DOHH2 (cell line): ENCODE data around the gene RAB27B.

Experiments used
- H3F3A ChIP-seq: fragments of 200-600 bp; sonication (generic), shearing (Covaris generic); 2 replicates; pipeline ENCODE4 v1.6.0; 2016; ENCODE audit warnings: antibody characterized with exemption, mild to moderate bottlenecking; ENCODE audit not compliant: control insufficient read depth, insufficient read depth
- H3K27ac ChIP-seq: fragments of 200-600 bp; sonication (generic); 2 replicates; pipeline ENCODE4 v1.5.1; 2014; ENCODE audit warnings: low read depth, mild to moderate bottlenecking, low read length, moderate library complexity
- H3K27me3 ChIP-seq: fragments of 200-600 bp; sonication (generic); 2 replicates; pipeline ENCODE4 v1.6.1; 2014; ENCODE audit warnings: mild to moderate bottlenecking, low read length, mixed read lengths; ENCODE audit not compliant: control insufficient read depth
- H3K36me3 ChIP-seq: fragments of 200-600 bp; sonication (generic); 2 replicates; pipeline ENCODE4 v1.6.1; 2014; ENCODE audit warnings: mild to moderate bottlenecking, low read length, moderate library complexity, mixed read lengths; ENCODE audit not compliant: control insufficient read depth
- H3K4me1 ChIP-seq: fragments of 200-600 bp; sonication (generic); 2 replicates; pipeline ENCODE4 v1.6.1; 2014; ENCODE audit warnings: mild to moderate bottlenecking, low read length, mixed read lengths; ENCODE audit not compliant: control insufficient read depth
- H3K4me2 ChIP-seq: fragments of 200-600 bp; sonication (generic); 2 replicates; pipeline ENCODE4 v1.6.0; 2014; ENCODE audit warnings: mild to moderate bottlenecking, low read length, moderate library complexity
- H3K4me3 ChIP-seq: fragments of 200-600 bp; sonication (generic); 2 replicates; pipeline ENCODE4 v1.5.1; 2014; ENCODE audit warnings: mild to moderate bottlenecking, low read length, mixed read lengths
- H3K79me2 ChIP-seq: fragments of 200-600 bp; sonication (generic); 2 replicates; pipeline ENCODE4 v1.6.1; 2014; ENCODE audit warnings: mild to moderate bottlenecking, low read length, mixed read lengths; ENCODE audit not compliant: control insufficient read depth
- H3K9me2 ChIP-seq: fragments of 200-600 bp; sonication (generic); replicated peaks from 2 replicates; pipeline ENCODE4 v1.6.1; 2014; ENCODE audit warnings: mild to moderate bottlenecking, low read length, mixed read lengths; ENCODE audit not compliant: control insufficient read depth
- H3K9me3 ChIP-seq: fragments of 200-600 bp; sonication (generic); 2 replicates; pipeline ENCODE4 v1.6.1; 2014; ENCODE audit warnings: antibody characterized with exemption, low read length, mixed read lengths; ENCODE audit not compliant: control insufficient read depth, insufficient read depth
- H4K20me1 ChIP-seq: fragments of 200-600 bp; sonication (generic); 2 replicates; pipeline ENCODE4 v1.6.0; 2014; ENCODE audit warnings: low read depth, mild to moderate bottlenecking, antibody characterized with exemption, low read length, moderate library complexity; ENCODE audit not compliant: control insufficient read depth, insufficient read depth
- CTCF ChIP-seq: fragments of 200-600 bp; sonication (generic); IDR thresholded peaks from one replicate; pipeline ENCODE4 v1.5.1; 2014; ENCODE audit warnings: antibody characterized with exemption, mild to moderate bottlenecking, low read depth, low read length; ENCODE audit not compliant: poor library complexity, severe bottlenecking
- EZH2phosphoT487 ChIP-seq: fragments of 200-600 bp; sonication (generic); IDR thresholded peaks from 2 replicates; pipeline ENCODE4 v1.6.1; 2017; ENCODE audit warnings: borderline replicate concordance, mild to moderate bottlenecking, antibody characterized with exemption, low read length, moderate library complexity, mixed read lengths

RAB27B gene

GRCh38 chr18:54878659-54879358, 50.5 kb downstream of the RAB27B start:
- H3K4me3 ChIP-seq: no peak overlapping the region
- no peaks in the 10 kb centered on the region for H3F3A ChIP-seq
- no peaks in the 10 kb centered on the region for H4K20me1 ChIP-seq
- no peaks in the 10 kb centered on the region for H3K27me3 ChIP-seq
- no peaks in the 10 kb centered on the region for H3K9me3 ChIP-seq
- no peaks in the 10 kb centered on the region for H3K9me2 ChIP-seq
- no peaks in the 10 kb centered on the region for H3K36me3 ChIP-seq
- no peak overlapping the region for H3K4me2 ChIP-seq
- no peaks in the 10 kb centered on the region for H3K79me2 ChIP-seq
- H3K4me1 ChIP-seq: no peaks in the 10 kb centered on the region
- no peak overlapping the region for H3K27ac ChIP-seq
- TF ChIP-seq EZH2phosphoT487 (no peak), CTCF (no peak)

- Histone ChIP-seq H3K4me2 (no peak overlapping the region), H3K36me3 (no peaks in the 10 kb centered on the region), H3K9me2 (no peaks in the 10 kb centered on the region), H3K4me3 (no peak overlapping the region), H3K4me1 (no peaks in the 10 kb centered on the region), H4K20me1 (no peaks in the 10 kb centered on the region), H3K27me3 (no peaks in the 10 kb centered on the region), H3K27ac (no peak overlapping the region), H3K9me3 (no peaks in the 10 kb centered on the region), H3K79me2 (no peaks in the 10 kb centered on the region), H3F3A (no peaks in the 10 kb centered on the region)
- no peak for TF ChIP-seq CTCF
- no peak for TF ChIP-seq EZH2phosphoT487
These were observed 51.4 kb downstream of the RAB27B start for GRCh38 chr18:54879691-54880090.

GRCh38 chr18:54880395-54881105, 52.3 kb downstream of the RAB27B start:
- H3K4me2 ChIP-seq: no peak overlapping the region
- H3K36me3 ChIP-seq: no peaks in the 10 kb centered on the region
- TF ChIP-seq CTCF: no peak
- TF ChIP-seq EZH2phosphoT487: no peak
- H3K9me2 ChIP-seq: no peaks in the 10 kb centered on the region
- no peaks in the 10 kb centered on the region for H3K27me3 ChIP-seq
- no peaks in the 10 kb centered on the region for H3K79me2 ChIP-seq
- no peak overlapping the region for H3K27ac ChIP-seq
- no peaks in the 10 kb centered on the region for H3K4me1 ChIP-seq
- H4K20me1 ChIP-seq: no peaks in the 10 kb centered on the region
- H3F3A ChIP-seq: no peaks in the 10 kb centered on the region
- H3K9me3 ChIP-seq: no peaks in the 10 kb centered on the region
- no peak overlapping the region for H3K4me3 ChIP-seq
